ENCODE measurements around the gene MYO9B.
A peak's percentile ranks its signal among the peaks of the same experiment; 100 is the strongest.

MYO9B gene

DNA sequence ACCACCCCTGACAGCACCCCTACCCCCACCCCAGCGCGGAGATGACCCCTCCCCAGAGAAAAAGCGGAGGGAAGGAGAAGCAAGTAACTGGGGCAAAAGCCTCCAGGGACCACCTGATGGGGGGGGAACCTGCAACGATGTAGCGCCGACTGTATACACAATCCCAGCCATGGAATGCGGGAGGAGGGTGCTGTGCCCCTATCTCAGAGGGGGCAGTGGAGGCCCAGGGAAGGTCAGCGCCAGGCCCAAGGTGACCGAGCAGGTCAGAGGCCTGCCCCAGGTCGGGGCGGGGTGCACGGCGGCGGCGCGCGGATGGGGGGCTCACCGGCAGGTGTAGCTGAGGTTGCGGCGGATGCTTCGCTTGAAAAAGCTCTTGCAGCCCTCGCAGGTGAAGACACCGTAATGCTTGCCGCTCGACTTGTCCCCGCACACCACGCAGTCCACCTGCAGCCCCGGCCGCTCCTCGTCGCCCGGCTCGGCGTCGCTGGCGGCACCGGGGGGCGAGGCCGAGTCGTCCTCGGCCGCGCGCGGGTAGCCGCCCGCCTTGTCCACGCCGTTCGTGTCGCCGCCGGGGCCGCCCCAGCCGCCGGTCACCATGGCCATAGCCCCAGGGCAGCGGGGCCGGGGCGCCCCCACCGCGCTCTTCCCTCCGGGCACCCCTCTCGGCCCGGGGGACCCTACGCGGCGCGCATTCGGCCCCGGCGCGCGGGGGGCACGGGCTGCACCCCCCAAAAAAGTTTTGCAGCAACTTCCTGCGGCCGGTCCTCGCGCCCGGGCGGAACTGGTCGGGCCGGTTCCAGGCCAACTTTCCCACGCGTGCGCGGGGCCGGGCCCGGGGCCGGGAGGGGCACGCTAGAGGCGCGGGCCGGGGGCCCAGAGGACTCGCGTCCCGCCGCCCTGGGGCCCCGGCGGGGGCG, 169.3 kb downstream of the MYO9B start:
- peak overlapping the region; percentile 51 for H3K9ac ChIP-seq (ENCODE audit: low read length)
- H3K9me3 ChIP-seq (ENCODE audit: low read length): no peaks in the 10 kb centered on the region
- H3K27ac ChIP-seq (ENCODE audit: low read depth, low read length, poor library complexity, severe bottlenecking): peak overlapping the region; percentile 59
- H3K79me2 ChIP-seq (ENCODE audit: insufficient read depth, low read length): no peaks in the 10 kb centered on the region
- no peaks in the 10 kb centered on the region for H3K27me3 ChIP-seq (ENCODE audit: insufficient read depth, low read length)
- H3K36me3 ChIP-seq (ENCODE audit: insufficient read depth, low read length): 0 out of 2 replicates have a peak, but pooled peaks cover 4% of the 10 kb centered on the region
- TF ChIP-seq, protein P1, sequence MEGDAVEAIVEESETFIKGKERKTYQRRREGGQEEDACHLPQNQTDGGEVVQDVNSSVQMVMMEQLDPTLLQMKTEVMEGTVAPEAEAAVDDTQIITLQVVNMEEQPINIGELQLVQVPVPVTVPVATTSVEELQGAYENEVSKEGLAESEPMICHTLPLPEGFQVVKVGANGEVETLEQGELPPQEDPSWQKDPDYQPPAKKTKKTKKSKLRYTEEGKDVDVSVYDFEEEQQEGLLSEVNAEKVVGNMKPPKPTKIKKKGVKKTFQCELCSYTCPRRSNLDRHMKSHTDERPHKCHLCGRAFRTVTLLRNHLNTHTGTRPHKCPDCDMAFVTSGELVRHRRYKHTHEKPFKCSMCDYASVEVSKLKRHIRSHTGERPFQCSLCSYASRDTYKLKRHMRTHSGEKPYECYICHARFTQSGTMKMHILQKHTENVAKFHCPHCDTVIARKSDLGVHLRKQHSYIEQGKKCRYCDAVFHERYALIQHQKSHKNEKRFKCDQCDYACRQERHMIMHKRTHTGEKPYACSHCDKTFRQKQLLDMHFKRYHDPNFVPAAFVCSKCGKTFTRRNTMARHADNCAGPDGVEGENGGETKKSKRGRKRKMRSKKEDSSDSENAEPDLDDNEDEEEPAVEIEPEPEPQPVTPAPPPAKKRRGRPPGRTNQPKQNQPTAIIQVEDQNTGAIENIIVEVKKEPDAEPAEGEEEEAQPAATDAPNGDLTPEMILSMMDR (IDR thresholded peaks at IDR 0.05; ENCODE audit: low read length): no peak
- TF ChIP-seq EZH2 (IDR thresholded peaks at IDR 0.05; ENCODE audit: borderline replicate concordance, low read length): no peak
- H3K4me2 ChIP-seq (ENCODE audit: low read length): peak overlapping the region; percentile 79
- no peaks in the 10 kb centered on the region for H4K20me1 ChIP-seq (ENCODE audit: insufficient read depth, low read length)
- peaks cover 36% of the 10 kb centered on the region for H3K4me1 ChIP-seq (ENCODE audit: insufficient read depth, low read length, severe bottlenecking)
- H2AFZ ChIP-seq (ENCODE audit: low read length): no peak overlapping the region
- no peaks in the 10 kb centered on the region for H3F3A ChIP-seq (ENCODE audit: insufficient read depth, low read length)
- peak overlapping the region; percentile 66 for H3K4me3 ChIP-seq (ENCODE audit: low read depth, low read length, poor library complexity, severe bottlenecking)
- no peaks in the 10 kb centered on the region for H3K9me2 ChIP-seq (ENCODE audit: low read depth, low read length)

DNA sequence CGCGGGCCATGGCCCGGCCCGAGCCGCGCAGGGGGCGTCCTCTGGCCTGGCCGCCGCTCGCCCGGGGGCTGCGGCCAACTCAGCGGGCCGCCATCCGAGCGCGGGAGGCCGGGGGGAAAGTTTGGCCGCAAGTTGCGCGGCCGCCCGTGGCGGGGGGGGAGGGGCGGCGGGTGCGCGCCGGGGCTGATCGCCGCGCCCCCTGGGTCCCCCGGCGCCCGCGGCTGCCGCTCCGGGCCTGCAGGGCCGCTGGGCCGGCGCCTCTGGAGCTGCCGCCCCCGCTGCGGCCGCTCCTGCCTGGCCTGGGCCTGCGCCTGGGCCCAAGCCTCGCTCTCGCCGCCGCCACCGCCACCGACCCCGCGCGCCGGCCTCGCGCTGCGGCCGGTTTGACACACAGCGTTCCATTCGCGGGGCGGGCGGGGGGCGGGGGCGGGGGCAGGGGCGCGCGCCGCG, 170.0 kb downstream of the MYO9B start, which contains the start of gene NR2F6:
NR2F6 (minus strand) TSS at position 385 of the 450 bp plus-strand sequence. CDS start 699 bp downstream, outside the sequence.
- no peaks in the 10 kb centered on the region for H4K20me1 ChIP-seq (ENCODE audit: insufficient read depth, low read length)
- peaks cover 36% of the 10 kb centered on the region for H3K4me1 ChIP-seq (ENCODE audit: insufficient read depth, low read length, severe bottlenecking)
- H3K36me3 ChIP-seq (ENCODE audit: insufficient read depth, low read length): no peaks in the 10 kb centered on the region
- no peak within 1 kb of the TSS for H2AFZ ChIP-seq (ENCODE audit: low read length)
- H3K79me2 ChIP-seq (ENCODE audit: insufficient read depth, low read length): no peaks in the 10 kb centered on the region
- no peaks in the 10 kb centered on the region for H3K27me3 ChIP-seq (ENCODE audit: insufficient read depth, low read length)
- peak within 1 kb of the TSS; percentile 80 for H3K27ac ChIP-seq (ENCODE audit: low read depth, low read length, poor library complexity, severe bottlenecking)
- H3K9ac ChIP-seq (ENCODE audit: low read length): peak within 1 kb of the TSS; percentile 90
- TF ChIP-seq, protein P1 (IDR thresholded peaks at IDR 0.05; ENCODE audit: low read length): no peak
- no peak for TF ChIP-seq EZH2 (IDR thresholded peaks at IDR 0.05; ENCODE audit: borderline replicate concordance, low read length)
- H3K9me2 ChIP-seq (ENCODE audit: low read depth, low read length): no peaks in the 10 kb centered on the region
- H3K4me3 ChIP-seq (ENCODE audit: low read depth, low read length, poor library complexity, severe bottlenecking): peak within 1 kb of the TSS; percentile 79
- no peaks in the 10 kb centered on the region for H3K9me3 ChIP-seq (ENCODE audit: low read length)
- H3K4me2 ChIP-seq (ENCODE audit: low read length): peak within 1 kb of the TSS; percentile 95
- no peaks in the 10 kb centered on the region for H3F3A ChIP-seq (ENCODE audit: insufficient read depth, low read length)

DNA sequence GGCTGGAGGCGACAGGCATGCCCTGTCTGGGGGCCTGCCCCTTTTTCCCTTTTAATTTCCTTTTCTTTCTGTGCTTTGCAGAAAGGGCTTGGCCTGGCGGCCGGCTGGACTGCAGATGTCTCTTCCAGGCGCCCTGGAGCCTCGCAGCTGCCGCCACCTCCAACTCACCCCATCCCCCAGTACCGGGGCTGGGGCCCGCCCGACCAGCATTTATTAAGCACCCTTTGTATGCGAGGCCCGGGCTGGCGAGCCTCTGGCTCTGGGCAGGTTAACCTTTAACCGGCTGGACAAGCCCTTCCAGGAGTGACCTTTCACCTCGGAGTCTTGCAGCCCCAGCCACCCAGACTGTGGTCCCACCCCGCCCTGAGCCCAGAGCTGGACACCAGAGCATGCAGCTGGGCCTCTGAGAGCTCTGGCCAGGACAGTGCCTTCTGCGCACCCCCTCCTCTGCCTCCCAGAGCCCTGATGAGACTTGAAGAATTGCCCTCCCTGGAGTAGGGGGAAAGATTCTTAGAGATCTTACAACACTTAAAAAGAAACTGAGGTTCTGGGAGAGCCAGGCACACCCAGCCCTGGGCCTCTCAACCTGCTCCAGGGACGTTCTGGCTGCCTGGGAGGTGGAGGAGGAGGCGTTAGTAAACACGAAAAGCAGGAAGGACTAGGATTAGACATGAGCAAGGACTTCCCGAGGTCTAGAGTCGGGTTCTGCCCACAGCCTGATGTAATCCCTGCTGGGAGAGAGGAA, 171.3 kb downstream of the MYO9B start:
- Histone ChIP-seq H3K79me2 (ENCODE audit: insufficient read depth, low read length) (no peaks in the 10 kb centered on the region), H3K4me2 (ENCODE audit: low read length) (peak overlapping the region; percentile 95), H3K9ac (ENCODE audit: low read length) (peak overlapping the region; percentile 90), H4K20me1 (ENCODE audit: insufficient read depth, low read length) (no peaks in the 10 kb centered on the region), H3K9me3 (ENCODE audit: low read length) (no peaks in the 10 kb centered on the region), H3K4me1 (ENCODE audit: insufficient read depth, low read length, severe bottlenecking) (peaks cover 36% of the 10 kb centered on the region), H3K36me3 (ENCODE audit: insufficient read depth, low read length) (no peaks in the 10 kb centered on the region), H2AFZ (ENCODE audit: low read length) (no peak overlapping the region), H3K9me2 (ENCODE audit: low read depth, low read length) (no peaks in the 10 kb centered on the region), H3K27me3 (ENCODE audit: insufficient read depth, low read length) (no peaks in the 10 kb centered on the region), H3F3A (ENCODE audit: insufficient read depth, low read length) (no peaks in the 10 kb centered on the region), H3K27ac (ENCODE audit: low read depth, low read length, poor library complexity, severe bottlenecking) (peak overlapping the region; percentile 80), H3K4me3 (ENCODE audit: low read depth, low read length, poor library complexity, severe bottlenecking) (peak overlapping the region; percentile 79)
- TF ChIP-seq, protein P1 (IDR thresholded peaks at IDR 0.05; ENCODE audit: low read length): no peak
- TF ChIP-seq EZH2 (IDR thresholded peaks at IDR 0.05; ENCODE audit: borderline replicate concordance, low read length): no peak
